HT-29 (cell line): ENCODE measurements around the gene SNRPB2. TPM values are rescaled to one million over a fixed set of nuclear protein-coding genes. Genes with fewer than 3 reads are reported as not detected.
A peak's percentile ranks its signal among the peaks of the same experiment; 100 is the strongest.

Source experiments
- DNase-seq: peaks from one replicate; pipeline ENCODE4 v3.0.0-alpha.2; 2015; ENCODE audit warnings: low spot score
- total RNA-seq: library from RNA; depleted of rRNA; stranded (reverse); fragments of >200 nt; shearing (Covaris generic); gene quantifications from 2 replicates; pipeline ENCODE4 v1.2.3, GENCODE V29; 2014

SNRPB2 gene
- total RNA-seq, 1 experiment from 2014 or later, result 16.8 TPM

GRCh38 chr20:16732506-16733152, 2.8 kb downstream of the SNRPB2 start:
- no peak for DNase-seq

GRCh38 chr20:16740365-16741072, 10.7 kb downstream of the SNRPB2 start:
- no peak for DNase-seq

GRCh38 chr20:16744178-16744807, 14.5 kb downstream of the SNRPB2 start:
- no peak for DNase-seq

GRCh38 chr20:16745204-16745603, 15.4 kb downstream of the SNRPB2 start:
- no peak for DNase-seq

GRCh38 chr20:16747291-16747811, 17.5 kb downstream of the SNRPB2 start:
- peak; percentile 37 for DNase-seq

GRCh38 chr20:16748308-16748900, 18.6 kb downstream of the SNRPB2 start, which contains the start of gene OTOR:
Gene OTOR, plus strand, starts transcription at chr20:16748358. Its CDS starts 44 bp downstream, at chr20:16748402.
- DNase-seq, result no peak

- DNase-seq, result no peak
Measured at GRCh38 chr20:16749573-16749972, 19.7 kb downstream of the SNRPB2 start.

GRCh38 chr20:16752082-16752481, 22.3 kb downstream of the SNRPB2 start:
- no peak for DNase-seq

GRCh38 chr20:16752901-16753300, 23.1 kb downstream of the SNRPB2 start:
- DNase-seq, result no peak

- DNase-seq, result no peak
Measured at GRCh38 chr20:16758454-16759180, 28.8 kb downstream of the SNRPB2 start.

- no peak for DNase-seq
Measured at GRCh38 chr20:16759181-16759563, 29.3 kb downstream of the SNRPB2 start.

GRCh38 chr20:16760431-16761304, 30.8 kb downstream of the SNRPB2 start:
- DNase-seq, result no peak

GRCh38 chr20:16761305-16761829, 31.5 kb downstream of the SNRPB2 start:
- peak; percentile 79 for DNase-seq

GRCh38 chr20:16764560-16764959, 34.7 kb downstream of the SNRPB2 start:
- DNase-seq, result no peak

- no peak for DNase-seq
Measured at GRCh38 chr20:16771213-16771612, 41.4 kb downstream of the SNRPB2 start.

GRCh38 chr20:16775961-16776360, 46.1 kb downstream of the SNRPB2 start:
- DNase-seq, result no peak

GRCh38 chr20:16777126-16777525, 47.3 kb downstream of the SNRPB2 start:
- no peak for DNase-seq

- no peak for DNase-seq
Measured at GRCh38 chr20:16778159-16778558, 48.3 kb downstream of the SNRPB2 start.

GRCh38 chr20:16781496-16781895, 51.7 kb downstream of the SNRPB2 start:
- no peak for DNase-seq

- no peak for DNase-seq
Measured at GRCh38 chr20:16785226-16785625, 55.4 kb downstream of the SNRPB2 start.
